K562 (cell line): ENCODE results near the gene DAGLB.

ENCODE experiments used
- CHD4 ChIP-seq: fragments of 200-600 bp; sonication (generic); IDR thresholded peaks from 3 replicates; pipeline ENCODE4 v1.6.1; 2012; ENCODE audit warnings: low read depth, mild to moderate bottlenecking, mixed read lengths, low read length, inconsistent platforms; ENCODE audit not compliant: insufficient read depth, insufficient replicate concordance, poor library complexity, severe bottlenecking
- KLF16 ChIP-seq: IDR thresholded peaks from 2 replicates; pipeline ENCODE4 v1.6.1; 2016; ENCODE audit warnings: antibody characterized with exemption
- ZNF121 ChIP-seq: sonication (generic); formaldehyde crosslinking; conservative IDR thresholded peaks from 2 replicates; pipeline ENCODE4 v1.8.0; 2022; ENCODE audit warnings: missing genetic modification reagents

DNA sequence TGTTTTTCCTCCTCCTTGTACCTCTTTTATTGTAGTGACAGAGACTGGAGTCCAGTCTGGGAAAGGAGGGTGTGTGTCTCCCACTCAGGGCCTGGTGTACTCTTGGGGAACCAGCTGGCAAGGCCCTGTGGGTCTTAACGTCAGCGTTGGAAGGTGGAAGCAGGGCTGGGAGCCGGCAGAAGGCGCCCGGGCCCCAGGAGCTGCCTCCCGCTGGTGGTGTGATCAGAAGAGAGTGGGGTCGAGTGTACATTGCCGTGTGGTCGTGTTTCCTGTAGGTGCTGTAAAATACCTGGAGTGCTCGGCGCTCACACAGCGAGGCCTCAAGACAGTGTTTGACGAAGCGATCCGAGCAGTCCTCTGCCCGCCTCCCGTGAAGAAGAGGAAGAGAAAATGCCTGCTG, 45.7 kb downstream of the DAGLB start:
- TF ChIP-seq CHD4: no peak
- TF ChIP-seq KLF16: no peak
- TF ChIP-seq ZNF121 (CRISPR knock-in tag): no peak
